ENCODE data around the gene DNAJC11.

- TF ChIP-seq EZH2 (IDR thresholded peaks at IDR 0.05; ENCODE audit: insufficient read depth, poor library complexity, severe bottlenecking) (no peak), EZH2phosphoT487 (IDR thresholded peaks at IDR 0.05; ENCODE audit: insufficient read depth, low read depth) (no peak)
Measured at GRCh38 chr1:6596351-6596750, 105.3 kb downstream of the DNAJC11 start.
